Measurements from ENCODE around the gene NT5DC3.

GRCh38 chr12:103864710-103865109 is 23.7 kb upstream of the NT5DC3 start:
- TF ChIP-seq CTCF (IDR thresholded peaks at IDR 0.05; ENCODE audit: poor library complexity) (no peak), EZH2 (IDR thresholded peaks at IDR 0.05; ENCODE audit: borderline replicate concordance) (no peak), EZH2phosphoT487 (IDR thresholded peaks at IDR 0.05; ENCODE audit: low read depth, severe bottlenecking, unreplicated experiment) (no peak)

Measured in hepatocyte (in vitro differentiated cells).